Ectodermal cell (in vitro differentiated cells): ENCODE results near the gene MAGEF1.
"Not testable (repeated sequence)": the region's sequence is repeated elsewhere in the genome, so short reads cannot be mapped to it uniquely, and the experiment has no call there.

Experiments used
- H3K27ac ChIP-seq: 2 replicates; pipeline ENCODE4 v1.7.0; 2013; ENCODE audit warnings: mild to moderate bottlenecking, low read depth, low read length; ENCODE audit not compliant: insufficient read depth, poor library complexity, severe bottlenecking
- H3K27me3 ChIP-seq: 2 replicates; pipeline ENCODE4 v1.7.0; 2013; ENCODE audit warnings: mild to moderate bottlenecking, low read length; ENCODE audit not compliant: insufficient read depth, control insufficient read depth, poor library complexity, severe bottlenecking
- H3K36me3 ChIP-seq: one replicate; pipeline ENCODE4 v1.7.0; 2013; ENCODE audit warnings: low read length; ENCODE audit not compliant: control insufficient read depth, insufficient read depth
- H3K4me1 ChIP-seq: one replicate; pipeline ENCODE4 v1.7.0; 2013; ENCODE audit warnings: low read length; ENCODE audit not compliant: control insufficient read depth, insufficient read depth
- H3K4me3 ChIP-seq: 2 replicates; pipeline ENCODE4 v1.7.0; 2013; ENCODE audit warnings: low read depth, low read length, control low read depth; ENCODE audit not compliant: insufficient read depth
- H3K9me3 ChIP-seq: 2 replicates; pipeline ENCODE4 v1.7.0; 2013; ENCODE audit warnings: mild to moderate bottlenecking, low read length, moderate library complexity; ENCODE audit not compliant: control insufficient read depth
- WGBS, 2 experiments: methylation state at CpG; one replicate each; pipeline ENCODE4 v1.1.7; 2013; ENCODE audit warnings: missing lambda C conversion rate in 2 of 2; 5-methylcytosine and 5-hydroxymethylcytosine counted together

Gene MAGEF1

GRCh38 chr3:184733971-184734608 lies 22.2 kb upstream of the MAGEF1 start:
- Histone ChIP-seq H3K27me3 (no peaks in the 10 kb centered on the region), H3K27ac (no peak overlapping the region)
- 91% methylated on average over 8 of the region's 8 CpGs for WGBS, 2 experiments

GRCh38 chr3:184733181-184733580 lies 21.3 kb upstream of the MAGEF1 start:
- 93 to 95% methylated on average over 4 of the region's 4 CpGs for WGBS, 2 experiments
- Histone ChIP-seq H3K9me3 (no peaks in the 10 kb centered on the region), H3K27ac (no peak overlapping the region), H3K4me3 (no peak overlapping the region), H3K4me1 (peaks cover 14% of the 10 kb centered on the region), H3K27me3 (no peaks in the 10 kb centered on the region), H3K36me3 (no peaks in the 10 kb centered on the region)

More at GRCh38 chr3:184733971-184734608, 22.2 kb upstream of the MAGEF1 start:
- Histone ChIP-seq H3K9me3 (no peaks in the 10 kb centered on the region), H3K4me3 (no peak overlapping the region), H3K4me1 (peaks cover 14% of the 10 kb centered on the region), H3K36me3 (no peaks in the 10 kb centered on the region)

- WGBS, 2 experiments = 90 to 91% methylated on average over 11 of the region's 11 CpGs
- Histone ChIP-seq H3K4me1 (peaks cover 10% of the 10 kb centered on the region), H3K9me3 (no peaks in the 10 kb centered on the region), H3K36me3 (no peaks in the 10 kb centered on the region), H3K27ac (no peak overlapping the region), H3K27me3 (no peaks in the 10 kb centered on the region), H3K4me3 (no peak overlapping the region)
These were observed 20.1 kb upstream of the MAGEF1 start for GRCh38 chr3:184731786-184732537.

- Histone ChIP-seq H3K4me3 (no peak overlapping the region), H3K9me3 (no peaks in the 10 kb centered on the region), H3K27ac (no peak overlapping the region), H3K36me3 (no peaks in the 10 kb centered on the region), H3K27me3 (no peaks in the 10 kb centered on the region), H3K4me1 (peaks cover 10% of the 10 kb centered on the region)
- 86 to 95% methylated on average over 2 of the region's 2 CpGs for WGBS, 2 experiments
These were observed 19.1 kb upstream of the MAGEF1 start for GRCh38 chr3:184730924-184731323.

- not testable (repeated sequence) for H3K36me3 ChIP-seq, H3K27me3 ChIP-seq, H3K9me3 ChIP-seq, H3K4me3 ChIP-seq, H3K27ac ChIP-seq
- peaks cover 10% of the 10 kb centered on the region for H3K4me1 ChIP-seq
- 94 to 95% methylated on average over 14 of the region's 14 CpGs for WGBS, 2 experiments
These were observed 17.3 kb upstream of the MAGEF1 start for GRCh38 chr3:184729154-184729553.

- WGBS, 2 experiments = 89 to 95% methylated on average over 3 to 6 of the region's 6 CpGs
These were observed 16.2 kb upstream of the MAGEF1 start for GRCh38 chr3:184728010-184728527.

GRCh38 chr3:184727357-184728009 lies 15.6 kb upstream of the MAGEF1 start:
- Histone ChIP-seq H3K9me3 (no peaks in the 10 kb centered on the region), H3K4me1 (peaks cover 10% of the 10 kb centered on the region), H3K27me3 (no peaks in the 10 kb centered on the region), H3K27ac (no peak overlapping the region), H3K4me3 (no peak overlapping the region), H3K36me3 (no peaks in the 10 kb centered on the region)
- WGBS, 2 experiments = 29 to 38% methylated on average over 10 of the region's 10 CpGs

More at GRCh38 chr3:184728010-184728527, 16.2 kb upstream of the MAGEF1 start:
- no peak overlapping the region for H3K27ac ChIP-seq
- H3K9me3 ChIP-seq = no peaks in the 10 kb centered on the region
- no peak overlapping the region for H3K4me3 ChIP-seq
- no peaks in the 10 kb centered on the region for H3K36me3 ChIP-seq
- H3K4me1 ChIP-seq = peaks cover 10% of the 10 kb centered on the region
- no peaks in the 10 kb centered on the region for H3K27me3 ChIP-seq

- H3K4me1 ChIP-seq = peaks cover 1% of the 10 kb centered on the region
- H3K4me3 ChIP-seq = no peak overlapping the region
- no peaks in the 10 kb centered on the region for H3K9me3 ChIP-seq
- no peaks in the 10 kb centered on the region for H3K27me3 ChIP-seq
- H3K27ac ChIP-seq = no peak overlapping the region
- no peaks in the 10 kb centered on the region for H3K36me3 ChIP-seq
- WGBS, 2 experiments = 89 to 92% methylated on average over 4 of the region's 4 CpGs
These were observed 14.6 kb upstream of the MAGEF1 start for GRCh38 chr3:184726497-184726896.

- H3K4me3 ChIP-seq = no peak overlapping the region
- no peaks in the 10 kb centered on the region for H3K9me3 ChIP-seq
- WGBS, 2 experiments = 85 to 86% methylated on average over 12 of the region's 12 CpGs
- H3K36me3 ChIP-seq = no peaks in the 10 kb centered on the region
- no peaks in the 10 kb centered on the region for H3K27me3 ChIP-seq
- H3K4me1 ChIP-seq = no peaks in the 10 kb centered on the region
- no peak overlapping the region for H3K27ac ChIP-seq
These were observed 13.4 kb upstream of the MAGEF1 start for GRCh38 chr3:184725176-184725719.

- H3K27me3 ChIP-seq = no peaks in the 10 kb centered on the region
- no peak overlapping the region for H3K4me3 ChIP-seq
- no peaks in the 10 kb centered on the region for H3K9me3 ChIP-seq
- H3K36me3 ChIP-seq = no peaks in the 10 kb centered on the region
- no peak overlapping the region for H3K27ac ChIP-seq
- H3K4me1 ChIP-seq = no peaks in the 10 kb centered on the region
- 95 to 100% methylated on average over 4 of the region's 4 CpGs for WGBS, 2 experiments
These were observed 12.8 kb upstream of the MAGEF1 start for GRCh38 chr3:184724699-184725098.
